ENCODE results near the gene CERK. TPM values are rescaled to one million over a fixed set of nuclear protein-coding genes. Genes with fewer than 3 reads are reported as not detected.

Gene CERK
- total RNA-seq, 1 experiment from 2014 or later, result 24.9 TPM

DNA sequence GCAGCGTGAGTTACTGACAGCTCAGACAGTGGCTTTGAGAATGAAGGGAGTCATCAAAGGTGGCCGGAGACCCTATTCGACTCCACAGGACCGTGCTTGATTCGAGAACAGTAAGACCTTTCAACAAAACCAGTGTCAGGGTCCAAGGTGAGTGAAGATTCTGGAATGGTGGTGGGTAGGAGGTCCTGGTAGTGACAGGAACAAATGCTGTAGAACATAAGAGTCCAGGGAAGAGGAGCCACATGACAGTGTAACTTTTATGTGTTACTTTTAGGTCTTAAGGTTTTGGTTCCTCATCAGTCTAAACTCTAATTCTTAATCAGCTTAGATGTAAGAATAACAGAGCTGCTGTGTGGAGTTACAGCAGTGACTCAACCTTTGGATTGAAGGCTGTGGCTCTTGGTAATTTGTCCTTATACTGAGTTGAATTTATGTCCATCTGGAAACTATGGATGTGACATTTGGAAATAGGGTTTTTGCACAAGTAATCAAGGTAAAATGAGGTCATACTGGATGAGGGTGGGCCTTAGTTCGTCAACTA lies 26.2 kb upstream of the CERK start:
- peaks cover 82% of the 10 kb centered on the region for H3K79me2 ChIP-seq (ENCODE audit: low read depth)
- H3F3A ChIP-seq (ENCODE audit: insufficient read depth, low read depth), result peaks cover 28% of the 10 kb centered on the region; the same call in 1 of the 2 replicates
- no peaks in the 10 kb centered on the region for H3K27me3 ChIP-seq (ENCODE audit: insufficient read depth, low read depth)
- H3K4me1 ChIP-seq (replicated peaks; ENCODE audit: insufficient read depth), result peaks cover 21% of the 10 kb centered on the region
- no peaks in the 10 kb centered on the region for H3K36me3 ChIP-seq (ENCODE audit: low read depth)
- no peaks in the 10 kb centered on the region for H3K9me3 ChIP-seq (ENCODE audit: insufficient read depth, low read depth)
- peaks cover 36% of the 10 kb centered on the region for H4K20me1 ChIP-seq (ENCODE audit: insufficient read depth)
- peak overlapping the region; percentile 99 for H3K4me2 ChIP-seq
- TF ChIP-seq, protein P1, sequence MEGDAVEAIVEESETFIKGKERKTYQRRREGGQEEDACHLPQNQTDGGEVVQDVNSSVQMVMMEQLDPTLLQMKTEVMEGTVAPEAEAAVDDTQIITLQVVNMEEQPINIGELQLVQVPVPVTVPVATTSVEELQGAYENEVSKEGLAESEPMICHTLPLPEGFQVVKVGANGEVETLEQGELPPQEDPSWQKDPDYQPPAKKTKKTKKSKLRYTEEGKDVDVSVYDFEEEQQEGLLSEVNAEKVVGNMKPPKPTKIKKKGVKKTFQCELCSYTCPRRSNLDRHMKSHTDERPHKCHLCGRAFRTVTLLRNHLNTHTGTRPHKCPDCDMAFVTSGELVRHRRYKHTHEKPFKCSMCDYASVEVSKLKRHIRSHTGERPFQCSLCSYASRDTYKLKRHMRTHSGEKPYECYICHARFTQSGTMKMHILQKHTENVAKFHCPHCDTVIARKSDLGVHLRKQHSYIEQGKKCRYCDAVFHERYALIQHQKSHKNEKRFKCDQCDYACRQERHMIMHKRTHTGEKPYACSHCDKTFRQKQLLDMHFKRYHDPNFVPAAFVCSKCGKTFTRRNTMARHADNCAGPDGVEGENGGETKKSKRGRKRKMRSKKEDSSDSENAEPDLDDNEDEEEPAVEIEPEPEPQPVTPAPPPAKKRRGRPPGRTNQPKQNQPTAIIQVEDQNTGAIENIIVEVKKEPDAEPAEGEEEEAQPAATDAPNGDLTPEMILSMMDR (conservative IDR thresholded peaks at IDR 0.05), result no peak
- TF ChIP-seq EZH2 (IDR thresholded peaks at IDR 0.05; ENCODE audit: low read depth), result no peak
- no TSS peak for BruUV-seq (replicated peaks)
- no peak for DNase-seq
- ChIA-PET CTCF (interaction anchor here (0.7 kb wide), 1 partner anchor 14 kb away, joined by 6 read pairs; no protein-coding TSS in a partner anchor), POLR2A (ENCODE audit: unreplicated experiment) (no interaction called here)
- intact Hi-C loops (cut with micrococcal nuclease; ENCODE audit: unreplicated experiment), result no loop called here
- H2AFZ ChIP-seq, result no peak overlapping the region
- no peaks in the 10 kb centered on the region for H3K9me2 ChIP-seq (ENCODE audit: insufficient read depth)
- H3K4me3 ChIP-seq, result peak overlapping the region; percentile 94; the same call in 1 of the 2 replicates
- H3K27ac ChIP-seq, result no peak overlapping the region

DNA sequence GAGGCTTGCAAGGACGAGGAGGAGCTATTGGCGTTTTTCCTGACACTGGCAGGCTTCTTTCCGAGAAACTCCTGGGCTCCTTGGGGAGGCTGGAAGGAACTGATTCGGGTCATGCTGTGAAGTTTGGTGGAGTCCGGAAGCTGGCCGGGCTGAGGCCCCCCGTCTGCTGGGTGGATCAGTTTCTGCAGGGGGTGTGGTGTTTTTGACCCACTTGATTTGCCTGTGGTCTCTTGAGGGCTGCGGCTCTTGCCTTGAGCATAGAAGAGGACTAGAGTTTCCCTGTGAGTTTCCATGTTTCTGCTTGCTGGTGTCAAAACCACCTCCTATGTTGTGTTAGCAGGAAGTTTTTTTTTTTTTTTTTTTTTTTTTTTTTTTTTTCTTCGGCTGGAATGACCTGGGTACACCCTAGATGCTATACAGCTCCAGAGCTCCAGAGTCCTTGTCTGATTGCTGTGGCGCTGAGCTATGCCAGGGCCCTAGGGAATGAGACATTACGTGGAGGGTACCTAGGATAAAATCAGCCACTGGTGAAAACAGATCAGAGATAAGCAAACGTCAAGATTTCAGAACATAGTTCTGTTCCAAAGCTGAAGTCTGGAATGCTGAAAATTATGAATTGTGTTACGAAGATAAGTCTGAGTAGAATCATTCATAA lies 25.1 kb upstream of the CERK start:
- H3K9me3 ChIP-seq (ENCODE audit: insufficient read depth, low read depth), result no peaks in the 10 kb centered on the region
- H3K4me1 ChIP-seq (replicated peaks; ENCODE audit: insufficient read depth), result peaks cover 21% of the 10 kb centered on the region
- ChIA-PET CTCF (interaction anchor here (0.6 to 0.7 kb wide), 3 partner anchors 13 to 1730 kb away, joined by 4 to 9 read pairs (median 6); no protein-coding TSS in a partner anchor), POLR2A (ENCODE audit: unreplicated experiment) (interaction anchor here (0.6 to 1.4 kb wide), 5 partner anchors 9 to 427 kb away, joined by 3 to 14 read pairs (median 5); partner anchors contain the start of gene TRMU)
- TF ChIP-seq, protein P1 (conservative IDR thresholded peaks at IDR 0.05), result no peak
- no peak for TF ChIP-seq EZH2 (IDR thresholded peaks at IDR 0.05; ENCODE audit: low read depth)
- H3K4me2 ChIP-seq, result peak overlapping the region; percentile 99
- intact Hi-C loops (cut with micrococcal nuclease; ENCODE audit: unreplicated experiment), result no loop called here
- DNase-seq, result peak in 1 of 2 experiments; percentile 63
- H4K20me1 ChIP-seq (ENCODE audit: insufficient read depth), result peaks cover 28% of the 10 kb centered on the region
- H3K4me3 ChIP-seq, result peak overlapping the region; percentile 94
- H3F3A ChIP-seq (ENCODE audit: insufficient read depth, low read depth), result peaks cover 28% of the 10 kb centered on the region; the same call in 1 of the 2 replicates
- H2AFZ ChIP-seq, result peak overlapping the region; percentile 87
- H3K27me3 ChIP-seq (ENCODE audit: insufficient read depth, low read depth), result no peaks in the 10 kb centered on the region
- no peaks in the 10 kb centered on the region for H3K36me3 ChIP-seq (ENCODE audit: low read depth)
- peaks cover 73% of the 10 kb centered on the region for H3K79me2 ChIP-seq (ENCODE audit: low read depth)
- H3K27ac ChIP-seq, result peak overlapping the region; percentile 76
- BruUV-seq (replicated peaks), result no TSS peak
- no peaks in the 10 kb centered on the region for H3K9me2 ChIP-seq (ENCODE audit: insufficient read depth)

DNA sequence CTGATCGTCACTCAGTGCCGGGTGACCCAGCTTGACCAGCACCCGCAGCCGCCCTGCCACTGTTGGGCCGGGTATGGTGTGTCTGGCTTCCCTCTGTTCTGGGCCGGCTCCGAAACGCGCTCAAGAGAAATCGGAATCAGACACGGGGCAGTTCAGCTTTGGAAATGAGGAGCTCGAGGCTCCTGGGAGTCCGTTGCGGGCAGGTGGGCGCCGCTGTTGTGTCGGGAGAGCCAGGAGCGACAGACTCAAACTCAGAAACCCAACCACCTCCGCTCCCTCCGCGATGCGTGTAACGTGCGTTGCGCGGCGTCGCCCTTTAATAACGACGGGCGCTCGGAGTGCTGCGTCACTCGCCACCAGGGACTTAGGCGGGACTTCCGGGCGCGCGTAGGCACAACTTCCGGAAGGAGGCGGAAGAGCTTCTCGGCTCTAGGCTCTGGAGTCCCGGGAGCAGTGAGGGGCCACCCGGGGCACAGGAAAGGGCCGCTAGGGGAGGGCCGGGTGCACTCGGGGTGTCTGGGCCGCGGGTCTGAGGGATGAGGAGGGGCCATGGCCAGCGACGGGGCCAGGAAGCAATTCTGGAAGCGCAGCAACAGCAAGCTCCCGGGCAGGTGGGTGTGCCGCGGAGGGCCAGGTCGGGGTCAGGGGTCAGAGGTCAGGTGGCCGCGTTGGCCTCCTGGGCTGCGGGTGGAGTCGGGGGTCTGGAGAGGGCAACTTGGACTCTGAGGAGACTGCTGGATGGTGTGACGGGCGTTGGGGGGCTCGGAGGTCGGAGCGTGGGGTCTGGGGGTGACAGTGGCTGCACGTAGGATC lies 24.4 kb upstream of the CERK start, which contains the start of gene TBC1D22A:
Gene TBC1D22A, plus strand, starts transcription at position 413 of the 813 bp plus-strand sequence. Its CDS starts 137 bp downstream, at position 550.
- peak within 1 kb of the TSS; percentile 87 for H2AFZ ChIP-seq
- no peaks in the 10 kb centered on the region for H3K9me3 ChIP-seq (ENCODE audit: insufficient read depth, low read depth)
- no peaks in the 10 kb centered on the region for H3K9me2 ChIP-seq (ENCODE audit: insufficient read depth)
- peaks cover 28% of the 10 kb centered on the region; the same call in 1 of the 2 replicates for H3F3A ChIP-seq (ENCODE audit: insufficient read depth, low read depth)
- peaks cover 21% of the 10 kb centered on the region for H4K20me1 ChIP-seq (ENCODE audit: insufficient read depth)
- H3K36me3 ChIP-seq (ENCODE audit: low read depth), result no peaks in the 10 kb centered on the region
- POLR2A ChIA-PET (ENCODE audit: unreplicated experiment), result interaction anchor here (0.6 to 1.4 kb wide), 5 partner anchors 8 to 427 kb away, joined by 3 to 9 read pairs (median 4); partner anchors contain the start of gene TRMU
- H3K79me2 ChIP-seq (ENCODE audit: low read depth), result peaks cover 66% of the 10 kb centered on the region
- H3K4me3 ChIP-seq, result peak within 1 kb of the TSS; percentile 94
- CTCF ChIA-PET, result interaction anchor here (0.6 kb wide), 1 partner anchor 199 kb away, joined by 9 read pairs; no protein-coding TSS in a partner anchor
- peak within 1 kb of the TSS; percentile 99 for H3K4me2 ChIP-seq
- no TSS peak for BruUV-seq (replicated peaks)
- peaks cover 21% of the 10 kb centered on the region for H3K4me1 ChIP-seq (replicated peaks; ENCODE audit: insufficient read depth)
- no peaks in the 10 kb centered on the region for H3K27me3 ChIP-seq (ENCODE audit: insufficient read depth, low read depth)
- H3K27ac ChIP-seq, result peak within 1 kb of the TSS; percentile 76
- DNase-seq, result peak; percentile 90 to 91
- intact Hi-C loops (cut with micrococcal nuclease; ENCODE audit: unreplicated experiment), result no loop called here
- no peak for TF ChIP-seq EZH2 (IDR thresholded peaks at IDR 0.05; ENCODE audit: low read depth)
- TF ChIP-seq, protein P1 (conservative IDR thresholded peaks at IDR 0.05), result no peak

Measured in PC-9 (cell line).